DOHH2 (cell line): ENCODE data around the gene TSPAN14.

ENCODE experiments used
- EZH2phosphoT487 ChIP-seq: fragments of 200-600 bp; sonication (generic); IDR thresholded peaks from 2 replicates; pipeline ENCODE4 v1.6.1; 2017; ENCODE audit warnings: borderline replicate concordance, mild to moderate bottlenecking, antibody characterized with exemption, low read length, moderate library complexity, mixed read lengths
- TF ChIP-seq, protein P1 (sequence below): fragments of 200-600 bp; sonication (generic); IDR thresholded peaks from one replicate; pipeline ENCODE4 v1.5.1; 2014; ENCODE audit warnings: antibody characterized with exemption, mild to moderate bottlenecking, low read depth, low read length; ENCODE audit not compliant: poor library complexity, severe bottlenecking

DNA sequence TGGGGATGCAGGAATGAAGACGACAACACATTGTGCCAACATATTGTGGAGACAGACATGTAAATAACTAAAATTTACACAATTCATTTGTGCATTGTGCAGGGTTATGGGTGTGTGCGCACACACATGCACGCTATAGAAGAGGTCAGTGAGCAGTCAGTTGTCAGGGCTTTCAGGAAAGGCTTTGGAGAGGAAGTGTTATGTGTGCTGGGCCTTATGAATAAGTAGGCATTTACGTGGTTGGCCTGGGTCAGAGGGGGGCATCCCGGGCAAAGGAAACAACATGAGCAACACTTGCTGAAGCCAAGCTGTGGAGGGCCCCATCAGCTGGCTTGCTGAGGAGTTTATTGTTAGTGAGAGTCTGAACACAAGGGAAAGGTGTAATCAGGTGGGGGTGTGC is 41.6 kb upstream of the TSPAN14 start:
- TF ChIP-seq, protein P1, sequence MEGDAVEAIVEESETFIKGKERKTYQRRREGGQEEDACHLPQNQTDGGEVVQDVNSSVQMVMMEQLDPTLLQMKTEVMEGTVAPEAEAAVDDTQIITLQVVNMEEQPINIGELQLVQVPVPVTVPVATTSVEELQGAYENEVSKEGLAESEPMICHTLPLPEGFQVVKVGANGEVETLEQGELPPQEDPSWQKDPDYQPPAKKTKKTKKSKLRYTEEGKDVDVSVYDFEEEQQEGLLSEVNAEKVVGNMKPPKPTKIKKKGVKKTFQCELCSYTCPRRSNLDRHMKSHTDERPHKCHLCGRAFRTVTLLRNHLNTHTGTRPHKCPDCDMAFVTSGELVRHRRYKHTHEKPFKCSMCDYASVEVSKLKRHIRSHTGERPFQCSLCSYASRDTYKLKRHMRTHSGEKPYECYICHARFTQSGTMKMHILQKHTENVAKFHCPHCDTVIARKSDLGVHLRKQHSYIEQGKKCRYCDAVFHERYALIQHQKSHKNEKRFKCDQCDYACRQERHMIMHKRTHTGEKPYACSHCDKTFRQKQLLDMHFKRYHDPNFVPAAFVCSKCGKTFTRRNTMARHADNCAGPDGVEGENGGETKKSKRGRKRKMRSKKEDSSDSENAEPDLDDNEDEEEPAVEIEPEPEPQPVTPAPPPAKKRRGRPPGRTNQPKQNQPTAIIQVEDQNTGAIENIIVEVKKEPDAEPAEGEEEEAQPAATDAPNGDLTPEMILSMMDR, result no peak
- TF ChIP-seq EZH2phosphoT487, result no peak
